HG03159 (cell line): ENCODE results near the gene PID1.

Source experiments
- ATAC-seq: cut with Tn5 transposase; IDR thresholded peaks from one replicate; pipeline ENCODE4 v1.9.1; 2021; ENCODE audit warnings: mild to moderate bottlenecking, moderate library complexity; ENCODE audit not compliant: unreplicated experiment

The PID1 gene

GRCh38 chr2:229173825-229174359 lies 97.2 kb downstream of the PID1 start:
- no peak for ATAC-seq

DNA sequence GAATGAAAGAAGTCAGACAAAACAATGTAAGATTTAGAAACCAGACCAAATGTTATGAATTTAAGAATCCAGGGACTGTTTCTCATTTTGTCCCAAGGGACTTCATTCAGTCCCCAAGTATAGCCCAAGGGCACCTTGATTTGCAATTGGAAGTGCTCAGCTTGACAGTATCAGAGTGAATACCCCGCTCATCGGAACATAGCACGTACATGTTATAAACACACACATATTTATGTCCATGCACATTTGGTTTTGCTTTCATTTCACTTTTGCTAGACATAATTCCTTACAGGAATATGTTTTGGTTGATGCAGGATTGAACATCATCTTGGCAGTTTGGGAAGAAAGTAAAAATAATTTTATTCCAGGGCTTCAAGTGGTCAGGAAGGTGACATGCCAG lies 100.2 kb downstream of the PID1 start:
- ATAC-seq = no peak

DNA sequence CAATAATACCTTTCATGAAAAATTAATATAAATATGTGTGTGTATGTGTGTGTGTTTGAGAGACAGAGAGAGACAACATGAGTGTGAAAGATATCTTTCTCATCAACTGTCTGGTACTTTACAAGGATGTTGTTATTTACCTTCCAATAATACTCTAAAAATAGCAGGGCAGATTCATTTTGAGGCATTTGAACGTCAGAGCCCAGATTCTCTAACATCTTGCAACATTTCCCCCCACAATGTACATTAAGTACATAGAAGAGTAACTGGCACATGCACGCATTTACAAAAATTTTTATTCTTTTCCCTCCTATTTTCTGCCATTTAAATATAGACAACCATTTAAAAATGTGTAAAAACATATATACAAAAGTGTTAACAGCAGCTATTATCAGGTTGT lies 100.9 kb downstream of the PID1 start:
- no peak for ATAC-seq

- no peak for ATAC-seq
Observed at GRCh38 chr2:229169751-229170150, 101.3 kb downstream of the PID1 start.

DNA sequence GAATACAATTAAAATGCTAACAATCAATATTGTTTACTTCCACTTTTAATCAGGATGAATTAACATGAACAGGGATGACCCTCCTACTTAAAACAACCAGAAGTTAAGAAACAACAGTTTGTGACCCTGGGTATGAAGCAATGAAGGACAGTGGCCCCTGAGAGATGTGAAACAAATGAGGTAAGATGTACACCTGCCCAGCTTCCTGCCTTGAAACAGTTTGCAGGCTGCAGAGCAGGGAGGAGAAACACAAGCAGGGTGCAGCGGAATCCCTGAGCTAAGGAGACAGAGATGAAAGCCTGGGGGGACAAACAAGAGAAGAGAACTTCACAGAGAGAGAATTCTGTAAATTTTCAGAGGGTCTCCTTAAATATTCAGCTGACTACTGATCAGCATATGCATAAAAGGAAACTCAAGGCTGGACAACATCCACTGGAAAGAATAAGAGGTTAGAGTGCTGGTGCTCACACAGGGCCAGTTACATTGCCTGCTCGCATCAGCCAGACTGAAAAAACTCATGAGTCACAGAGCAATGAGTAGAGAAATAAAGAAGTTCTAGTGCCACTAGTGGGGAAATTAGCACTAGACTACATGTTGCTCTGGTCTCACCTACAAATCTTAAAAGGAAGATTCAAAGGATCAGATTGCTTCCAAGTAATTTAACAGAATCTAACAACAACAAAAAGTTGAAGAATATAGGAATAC lies 106.4 kb downstream of the PID1 start:
- no peak for ATAC-seq

DNA sequence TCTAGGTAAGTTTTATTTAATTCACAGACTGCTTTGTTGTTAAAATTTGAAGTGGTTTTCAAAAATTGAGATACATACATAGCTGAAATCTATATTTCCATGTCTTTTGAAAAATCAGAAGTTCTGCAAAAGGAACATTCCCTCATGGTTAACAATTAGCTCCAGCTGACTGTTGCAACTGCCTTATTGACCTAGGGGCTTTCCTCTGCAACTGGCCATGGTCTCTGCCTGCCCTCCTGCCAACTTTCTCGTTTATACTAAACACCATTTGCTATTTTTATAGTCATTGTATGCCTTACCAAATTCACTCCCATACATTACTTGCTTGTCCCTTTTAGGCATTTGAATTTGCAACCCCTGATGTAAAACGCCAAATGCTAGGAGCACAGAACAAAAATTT lies 107.2 kb downstream of the PID1 start:
- no peak for ATAC-seq

GRCh38 chr2:229162015-229162414 lies 109.1 kb downstream of the PID1 start:
- ATAC-seq = no peak

- ATAC-seq = no peak
Observed at GRCh38 chr2:229160984-229161383, 110.1 kb downstream of the PID1 start.

DNA sequence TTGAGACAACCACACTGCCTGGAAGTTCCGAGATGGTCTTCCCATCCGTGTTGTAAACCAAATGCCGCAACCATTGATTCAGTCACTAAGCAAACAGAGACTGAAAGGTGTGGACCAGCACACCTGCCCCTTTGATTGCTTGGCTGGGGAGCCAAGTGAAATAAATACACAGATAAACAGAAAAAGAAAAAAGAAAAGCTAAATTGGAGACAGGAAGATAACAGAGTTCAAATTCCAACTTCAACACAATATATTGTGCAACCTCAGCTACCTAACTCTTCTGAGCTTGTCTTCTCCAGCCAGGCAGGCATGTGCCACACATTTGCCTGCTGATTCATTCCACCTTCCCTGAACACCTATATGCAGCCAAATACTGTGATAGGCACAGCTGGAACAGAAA lies 110.9 kb downstream of the PID1 start:
- no peak for ATAC-seq

GRCh38 chr2:229159405-229159804 lies 111.7 kb downstream of the PID1 start:
- ATAC-seq = no peak

- no peak for ATAC-seq
Observed at GRCh38 chr2:229154381-229154780, 116.7 kb downstream of the PID1 start.

DNA sequence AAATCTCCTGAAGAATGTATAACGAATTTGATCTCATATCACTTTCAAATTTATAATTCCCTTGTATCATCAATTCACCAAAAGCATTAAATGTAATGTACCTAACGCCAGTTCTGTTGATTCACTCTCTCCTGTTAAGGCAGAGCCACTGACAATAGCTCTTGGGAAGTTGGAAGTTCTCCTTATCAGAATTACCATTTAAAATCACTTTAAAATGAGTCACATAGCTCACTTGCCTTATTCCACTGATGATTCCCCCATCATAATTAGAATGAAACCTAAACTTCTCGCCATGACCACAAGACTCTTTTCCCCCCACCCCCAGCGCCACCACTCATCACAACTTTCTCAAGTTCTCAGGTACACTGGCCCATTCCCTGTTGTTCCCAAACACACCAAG lies 117.1 kb downstream of the PID1 start:
- ATAC-seq = no peak

GRCh38 chr2:229153267-229153666 lies 117.8 kb downstream of the PID1 start:
- ATAC-seq = no peak

DNA sequence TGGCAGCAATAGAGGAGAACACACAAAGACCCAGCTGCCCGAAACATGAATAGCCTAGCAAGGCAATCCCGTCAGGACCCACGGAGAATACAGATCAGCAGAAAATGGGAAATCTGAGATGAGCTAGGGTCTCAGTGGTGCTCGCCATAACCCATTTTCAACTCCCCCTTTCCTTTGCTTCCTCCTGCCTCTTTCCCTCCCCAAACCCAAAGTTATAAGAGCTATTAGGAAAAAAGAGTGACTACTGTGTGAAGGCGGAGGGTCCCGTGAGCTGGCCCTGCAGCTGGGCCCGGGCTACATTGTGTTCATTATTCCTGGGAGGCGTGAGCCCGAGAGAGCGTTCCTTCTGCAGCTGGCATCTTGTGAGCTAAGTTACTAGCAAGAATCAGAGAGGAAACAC lies 118.4 kb downstream of the PID1 start:
- ATAC-seq = no peak

DNA sequence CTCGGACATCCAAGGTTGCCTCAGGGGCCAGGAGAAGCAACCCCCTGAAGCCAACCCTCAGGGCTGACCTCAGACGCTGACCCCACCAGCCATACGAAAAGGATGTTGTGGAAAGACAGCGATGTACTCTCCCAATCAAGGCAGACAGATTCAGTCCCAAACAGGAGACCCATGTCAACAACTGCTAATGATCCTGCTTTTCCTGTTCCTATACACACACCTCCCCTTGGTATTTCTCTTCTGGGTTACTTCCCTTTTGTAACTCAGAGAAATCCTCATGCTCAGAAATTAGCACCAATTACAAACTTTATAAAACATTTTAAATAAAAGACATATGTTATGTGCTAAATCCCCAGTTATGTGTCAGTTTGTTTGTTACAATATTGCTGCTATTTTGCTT lies 120.8 kb downstream of the PID1 start:
- ATAC-seq = no peak

DNA sequence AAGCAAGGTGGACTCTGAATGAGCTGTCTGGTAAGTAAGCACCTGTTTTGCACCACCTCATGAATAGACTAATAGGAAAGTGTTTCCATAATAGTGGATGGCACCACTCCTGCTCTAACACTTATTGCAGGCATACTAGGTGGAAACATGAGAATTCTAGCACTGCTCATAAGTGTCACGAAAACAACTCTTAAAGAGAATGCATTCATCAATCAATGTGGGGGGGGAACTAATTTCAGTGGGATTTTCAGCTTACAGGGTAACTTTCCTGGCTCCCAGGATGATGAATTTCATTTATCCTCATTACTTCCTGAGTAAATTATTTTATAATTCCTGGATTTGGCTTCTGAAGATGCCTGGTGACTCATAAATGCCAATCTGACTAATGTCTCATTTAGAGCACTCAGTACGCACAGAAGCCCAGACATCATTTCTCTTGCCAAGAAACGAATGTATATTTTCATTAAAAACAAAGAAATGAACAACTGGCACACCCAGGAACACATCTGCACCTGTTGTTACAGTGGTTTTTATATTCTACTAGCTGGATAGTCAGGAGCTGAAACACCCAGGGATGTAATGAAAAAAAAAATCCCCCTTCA lies 129.6 kb downstream of the PID1 start:
- ATAC-seq = no peak

- ATAC-seq = no peak
Observed at GRCh38 chr2:229137639-229138038, 133.4 kb downstream of the PID1 start.

GRCh38 chr2:229137066-229137465 lies 134.0 kb downstream of the PID1 start:
- no peak for ATAC-seq

- no peak for ATAC-seq
Observed at GRCh38 chr2:229133155-229133772, 137.8 kb downstream of the PID1 start.

DNA sequence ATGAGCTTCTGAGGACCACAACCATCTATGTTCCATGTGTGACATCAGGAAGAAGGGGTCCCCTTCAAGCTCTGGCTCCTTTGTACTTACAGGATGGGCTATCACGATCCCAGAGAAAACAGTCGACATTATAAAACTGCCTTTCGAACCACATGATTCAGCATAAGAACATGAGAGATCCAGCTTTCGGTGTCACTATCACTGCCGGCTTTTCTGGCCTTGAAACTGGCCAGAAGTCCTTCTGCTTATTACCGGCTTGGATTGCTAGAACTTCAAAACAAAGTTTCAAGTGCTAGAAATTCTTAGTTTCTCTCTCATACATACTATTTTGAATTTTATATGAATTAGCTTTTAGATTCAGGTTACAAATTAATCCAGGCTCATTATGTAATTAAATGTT lies 138.9 kb downstream of the PID1 start:
- ATAC-seq = no peak

DNA sequence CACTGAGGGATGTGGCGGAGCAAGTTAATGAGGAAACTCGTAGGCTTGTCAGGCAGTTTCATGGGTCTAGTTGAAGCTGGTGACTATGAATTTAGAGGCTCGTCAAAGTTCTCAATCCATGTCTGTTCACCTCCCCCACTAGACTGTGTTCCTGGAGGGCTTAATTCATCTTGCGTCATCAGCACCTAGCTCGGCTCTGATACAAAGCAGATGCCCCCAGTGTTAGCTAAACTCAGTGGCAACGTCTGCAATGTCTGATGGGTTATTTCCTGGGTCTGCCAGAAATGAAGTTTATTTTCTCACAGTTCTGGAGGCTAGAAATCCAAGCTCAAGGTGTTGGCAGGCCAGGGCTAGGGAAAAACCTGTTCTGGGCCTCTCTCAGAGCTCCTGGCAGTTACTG lies 140.6 kb downstream of the PID1 start:
- ATAC-seq = no peak

GRCh38 chr2:229129738-229130371 lies 141.2 kb downstream of the PID1 start:
- no peak for ATAC-seq
